Measurements from ENCODE around the gene EVI5L. TPM values are rescaled to one million over a fixed set of nuclear protein-coding genes. Genes with fewer than 3 reads are reported as not detected.
"Not testable (repeated sequence)": the region's sequence is repeated elsewhere in the genome, so short reads cannot be mapped to it uniquely, and the experiment has no call there.

EVI5L gene
- total RNA-seq, 1 donor = 17.2 TPM

DNA sequence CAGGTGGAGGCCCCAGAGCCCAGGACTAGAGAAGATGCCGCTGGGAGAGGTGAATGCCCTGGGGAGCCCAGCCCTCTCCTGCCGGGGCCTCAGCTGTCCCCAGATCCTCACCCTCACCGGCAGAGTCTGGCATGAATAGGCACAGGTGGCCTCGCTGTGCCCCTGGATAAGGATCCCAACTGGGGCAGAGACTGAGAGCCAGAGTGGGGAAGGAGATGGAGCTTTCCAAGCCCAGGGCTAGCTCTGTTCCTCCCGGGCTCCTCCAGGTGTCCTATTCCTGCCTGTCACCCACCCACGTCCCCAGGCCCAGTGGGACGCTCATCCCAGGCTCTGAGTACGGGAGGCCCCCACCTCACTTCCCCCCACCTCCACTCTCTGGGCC, 27.7 kb downstream of the EVI5L start:
- H3K4me3 ChIP-seq (ENCODE audit: low read length) = no peak overlapping the region
- peaks cover 11% of the 10 kb centered on the region for H3K27me3 ChIP-seq (ENCODE audit: insufficient read depth, low read length)
- H3K4me1 ChIP-seq (ENCODE audit: insufficient read depth, low read length) = peaks cover 17% of the 10 kb centered on the region
- no peaks in the 10 kb centered on the region for H3K9me3 ChIP-seq (ENCODE audit: low read depth, low read length)

DNA sequence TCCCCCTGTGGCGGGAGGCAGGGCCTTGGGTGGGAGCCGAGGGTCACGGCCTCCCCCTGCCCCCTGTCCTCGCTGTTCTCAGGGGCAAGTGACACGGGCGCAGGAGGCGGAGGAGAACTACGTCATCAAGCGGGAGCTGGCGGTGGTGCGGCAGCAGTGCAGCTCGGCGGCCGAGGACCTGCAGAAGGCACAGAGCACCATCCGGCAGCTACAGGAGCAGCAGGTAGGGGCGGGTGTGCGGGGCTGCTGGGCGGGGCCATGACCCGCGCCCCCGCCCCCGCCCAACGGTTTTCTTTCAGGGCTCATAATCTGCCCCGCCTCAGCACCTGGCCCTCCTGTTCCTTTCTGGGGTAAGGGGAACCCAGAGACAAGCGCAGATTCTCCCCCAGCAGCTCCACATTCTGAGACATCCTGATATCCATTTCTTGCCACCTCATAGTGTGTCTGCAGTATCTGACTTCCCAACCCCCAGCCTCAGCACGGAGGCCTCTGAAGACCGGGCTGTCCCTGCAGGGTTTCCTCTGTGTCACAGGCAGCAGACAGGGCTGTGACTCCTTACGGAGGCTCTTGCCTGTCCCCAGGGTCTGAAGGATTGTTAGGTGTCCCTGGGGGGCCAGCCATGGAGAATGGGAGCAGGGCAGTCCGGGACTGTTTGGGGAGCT, 28.2 kb downstream of the EVI5L start:
- Histone ChIP-seq H3K27me3 (ENCODE audit: insufficient read depth, low read length) (peaks cover 13% of the 10 kb centered on the region), H3K4me3 (ENCODE audit: low read length) (no peak overlapping the region), H3K4me1 (ENCODE audit: insufficient read depth, low read length) (peaks cover 14% of the 10 kb centered on the region), H3K9me3 (ENCODE audit: low read depth, low read length) (no peaks in the 10 kb centered on the region)

DNA sequence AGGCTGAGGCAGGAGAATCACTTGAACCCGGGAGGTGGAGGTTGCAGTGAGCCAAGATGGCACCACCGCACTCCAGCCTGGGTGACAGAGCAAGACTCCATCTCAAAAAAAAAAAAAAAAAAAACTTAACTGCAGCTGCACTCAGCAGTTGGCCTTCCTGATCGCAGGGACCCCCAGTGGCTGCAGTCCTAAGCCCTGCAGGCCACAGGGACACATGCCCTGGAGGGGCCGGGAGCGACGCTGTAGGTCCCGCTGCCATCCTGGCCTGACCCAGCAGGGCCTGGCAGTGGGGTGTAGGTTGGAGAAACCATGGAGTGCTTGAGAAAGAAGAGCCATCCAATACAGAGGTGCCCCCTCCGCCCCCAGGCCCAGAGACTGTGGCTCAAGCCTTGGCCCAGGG, 29.1 kb downstream of the EVI5L start:
- peaks cover 12% of the 10 kb centered on the region for H3K4me1 ChIP-seq (ENCODE audit: insufficient read depth, low read length)
- H3K9me3 ChIP-seq (ENCODE audit: low read depth, low read length); H3K4me3 ChIP-seq (ENCODE audit: low read length): not testable (repeated sequence)
- peaks cover 20% of the 10 kb centered on the region for H3K27me3 ChIP-seq (ENCODE audit: insufficient read depth, low read length)

DNA sequence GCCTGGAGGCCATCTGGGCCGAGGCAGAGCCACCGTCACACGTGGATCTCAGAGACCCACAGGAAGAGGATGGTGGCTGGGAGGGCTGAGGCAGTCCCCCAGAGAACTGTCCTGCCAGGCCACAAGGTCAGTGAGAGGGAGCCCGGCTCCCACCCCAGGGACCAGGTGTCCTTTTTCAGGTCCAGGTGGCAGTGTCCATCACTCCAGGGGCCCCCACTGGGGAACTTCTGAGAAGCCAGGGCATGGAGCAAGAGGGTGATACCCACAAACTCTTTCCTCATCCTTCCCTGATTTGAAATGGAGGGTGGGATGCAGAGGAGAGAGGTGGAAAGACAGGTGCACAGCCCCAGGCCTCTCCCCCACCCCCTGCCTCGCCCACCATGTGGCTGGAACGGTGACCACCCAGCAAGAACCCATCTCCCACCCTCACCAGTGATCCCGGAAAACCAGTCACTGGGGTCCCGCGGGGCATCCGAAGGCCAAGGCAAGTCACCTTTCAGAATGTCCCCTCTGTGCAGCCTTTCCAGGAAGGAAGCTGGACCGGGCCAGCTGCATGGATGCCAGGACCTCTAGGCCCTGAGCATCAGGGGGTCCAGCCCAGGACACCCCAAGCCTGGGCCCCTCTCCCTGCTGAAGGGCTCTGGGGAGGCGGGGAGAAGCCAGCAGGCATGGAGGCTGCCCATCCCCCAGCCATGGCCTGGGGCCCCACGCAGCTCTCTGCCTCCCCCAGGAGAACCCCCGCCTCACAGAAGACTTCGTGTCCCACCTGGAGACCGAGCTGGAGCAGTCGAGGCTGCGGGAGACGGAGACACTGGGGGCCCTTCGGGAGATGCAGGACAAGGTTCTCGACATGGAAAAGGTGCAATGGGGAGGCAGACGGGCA, 30.1 kb downstream of the EVI5L start:
- H3K4me3 ChIP-seq (ENCODE audit: low read length) = no peak overlapping the region
- H3K27me3 ChIP-seq (ENCODE audit: insufficient read depth, low read length) = peaks cover 20% of the 10 kb centered on the region
- no peaks in the 10 kb centered on the region for H3K9me3 ChIP-seq (ENCODE audit: low read depth, low read length)
- peaks cover 12% of the 10 kb centered on the region for H3K4me1 ChIP-seq (ENCODE audit: insufficient read depth, low read length)

DNA sequence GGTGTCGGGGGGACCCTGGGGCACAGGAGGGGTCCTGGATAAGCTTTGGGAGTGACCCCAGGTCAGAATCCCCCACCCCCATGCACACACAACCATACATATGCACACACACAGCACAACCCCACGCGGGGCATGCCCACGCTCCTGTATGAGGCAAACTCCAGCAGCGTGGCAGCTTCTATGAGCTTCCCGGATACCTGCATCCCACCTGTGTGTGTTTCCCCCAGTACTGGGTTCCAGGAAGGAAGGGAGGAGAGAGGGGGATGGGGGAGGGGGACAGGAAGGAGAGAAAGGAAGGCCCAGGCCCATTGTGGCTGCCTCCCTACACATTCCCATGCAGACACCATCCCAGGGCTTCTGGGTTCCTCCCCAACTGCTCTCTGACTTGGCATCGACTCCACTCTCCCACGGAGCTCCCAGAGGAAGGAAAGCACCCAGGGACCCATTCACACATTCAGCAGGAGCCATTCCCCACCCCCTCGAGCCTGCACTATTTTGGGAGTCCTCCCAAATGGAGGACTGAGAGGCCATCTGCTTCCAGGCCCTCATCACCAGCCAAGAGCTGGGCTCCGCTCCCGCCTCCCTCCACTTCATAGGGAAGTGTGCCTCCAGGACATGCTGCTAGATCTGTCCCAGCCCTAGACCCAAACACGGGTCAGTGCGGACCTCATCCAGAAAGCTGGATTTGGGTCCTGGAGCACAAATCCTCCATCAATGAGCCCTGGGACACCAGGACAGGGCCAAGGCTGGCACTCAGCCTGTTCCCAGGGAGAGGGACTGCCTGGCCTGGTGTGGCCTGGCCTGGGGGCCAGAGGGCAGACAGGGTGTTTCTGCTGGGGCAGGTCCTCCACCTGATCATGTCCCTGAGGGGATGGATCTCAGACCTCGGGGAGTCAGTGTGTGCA, 30.9 kb downstream of the EVI5L start:
- Histone ChIP-seq H3K4me1 (ENCODE audit: insufficient read depth, low read length) (peaks cover 12% of the 10 kb centered on the region), H3K27me3 (ENCODE audit: insufficient read depth, low read length) (peaks cover 25% of the 10 kb centered on the region), H3K9me3 (ENCODE audit: low read depth, low read length) (no peaks in the 10 kb centered on the region), H3K4me3 (ENCODE audit: low read length) (no peak overlapping the region)

DNA sequence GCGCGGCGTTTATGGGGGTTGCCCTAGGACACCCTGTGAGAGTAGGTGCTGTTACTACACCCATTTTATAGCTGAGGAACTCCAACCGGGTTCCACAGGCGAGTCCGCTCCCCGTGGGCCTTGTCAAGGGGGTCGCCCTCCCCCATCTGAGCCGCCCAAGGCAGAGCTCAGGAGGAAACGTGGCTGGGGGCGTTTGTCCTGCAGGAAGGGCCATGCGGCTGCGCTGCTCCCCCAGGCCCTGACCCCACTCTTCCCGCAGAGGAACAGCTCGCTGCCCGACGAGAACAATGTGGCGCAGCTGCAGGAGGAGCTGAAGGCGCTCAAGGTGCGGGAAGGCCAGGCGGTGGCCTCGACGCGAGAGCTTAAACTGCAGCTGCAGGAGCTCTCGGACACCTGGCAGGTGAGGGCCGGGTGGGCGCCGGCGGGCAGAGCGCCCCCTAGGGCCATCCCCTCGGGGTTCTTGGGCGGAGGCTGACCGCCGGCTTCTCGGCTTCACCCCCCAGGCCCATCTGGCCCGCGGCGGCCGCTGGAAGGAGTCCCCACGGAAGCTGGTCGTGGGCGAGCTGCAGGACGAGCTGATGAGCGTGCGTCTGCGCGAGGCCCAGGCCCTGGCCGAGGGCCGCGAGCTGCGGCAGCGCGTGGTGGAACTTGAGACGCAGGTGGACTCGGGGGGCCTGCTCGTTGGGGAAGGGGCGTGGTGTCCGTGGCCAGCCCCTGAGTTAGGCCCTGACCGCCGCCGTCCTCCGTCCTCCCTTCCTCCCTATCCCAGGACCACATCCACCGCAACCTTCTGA, 31.8 kb downstream of the EVI5L start:
- Histone ChIP-seq H3K9me3 (ENCODE audit: low read depth, low read length) (no peaks in the 10 kb centered on the region), H3K27me3 (ENCODE audit: insufficient read depth, low read length) (peaks cover 25% of the 10 kb centered on the region), H3K4me1 (ENCODE audit: insufficient read depth, low read length) (peaks cover 12% of the 10 kb centered on the region), H3K4me3 (ENCODE audit: low read length) (no peak overlapping the region)

DNA sequence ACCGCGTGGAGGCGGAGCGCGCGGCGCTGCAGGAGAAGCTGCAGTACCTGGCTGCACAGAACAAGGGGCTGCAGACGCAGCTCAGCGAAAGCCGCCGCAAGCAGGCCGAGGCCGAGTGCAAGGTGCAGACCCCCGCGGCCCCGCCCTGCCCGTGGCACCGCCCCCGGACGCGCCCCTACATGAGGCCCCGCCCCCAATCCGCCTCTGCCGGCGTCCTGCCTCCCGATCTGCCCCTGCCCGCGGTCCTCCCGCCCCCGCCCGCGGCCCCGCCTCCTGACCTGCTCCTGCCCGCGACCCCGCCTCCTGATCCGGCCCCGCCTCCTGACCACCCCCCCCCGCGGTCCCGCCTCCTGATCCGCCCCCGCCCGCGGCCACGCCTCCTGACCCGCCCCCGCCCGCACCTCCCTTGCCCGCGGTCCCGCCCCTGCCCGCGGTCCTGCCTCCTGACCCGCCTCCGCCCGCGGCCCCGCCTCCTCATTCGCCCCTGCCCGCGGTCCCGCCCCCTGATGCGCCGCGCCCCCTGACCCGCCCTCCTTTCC, 32.5 kb downstream of the EVI5L start:
- no peak overlapping the region for H3K4me3 ChIP-seq (ENCODE audit: low read length)
- H3K4me1 ChIP-seq (ENCODE audit: insufficient read depth, low read length) = peaks cover 12% of the 10 kb centered on the region
- H3K27me3 ChIP-seq (ENCODE audit: insufficient read depth, low read length) = peaks cover 29% of the 10 kb centered on the region
- no peaks in the 10 kb centered on the region for H3K9me3 ChIP-seq (ENCODE audit: low read depth, low read length)

DNA sequence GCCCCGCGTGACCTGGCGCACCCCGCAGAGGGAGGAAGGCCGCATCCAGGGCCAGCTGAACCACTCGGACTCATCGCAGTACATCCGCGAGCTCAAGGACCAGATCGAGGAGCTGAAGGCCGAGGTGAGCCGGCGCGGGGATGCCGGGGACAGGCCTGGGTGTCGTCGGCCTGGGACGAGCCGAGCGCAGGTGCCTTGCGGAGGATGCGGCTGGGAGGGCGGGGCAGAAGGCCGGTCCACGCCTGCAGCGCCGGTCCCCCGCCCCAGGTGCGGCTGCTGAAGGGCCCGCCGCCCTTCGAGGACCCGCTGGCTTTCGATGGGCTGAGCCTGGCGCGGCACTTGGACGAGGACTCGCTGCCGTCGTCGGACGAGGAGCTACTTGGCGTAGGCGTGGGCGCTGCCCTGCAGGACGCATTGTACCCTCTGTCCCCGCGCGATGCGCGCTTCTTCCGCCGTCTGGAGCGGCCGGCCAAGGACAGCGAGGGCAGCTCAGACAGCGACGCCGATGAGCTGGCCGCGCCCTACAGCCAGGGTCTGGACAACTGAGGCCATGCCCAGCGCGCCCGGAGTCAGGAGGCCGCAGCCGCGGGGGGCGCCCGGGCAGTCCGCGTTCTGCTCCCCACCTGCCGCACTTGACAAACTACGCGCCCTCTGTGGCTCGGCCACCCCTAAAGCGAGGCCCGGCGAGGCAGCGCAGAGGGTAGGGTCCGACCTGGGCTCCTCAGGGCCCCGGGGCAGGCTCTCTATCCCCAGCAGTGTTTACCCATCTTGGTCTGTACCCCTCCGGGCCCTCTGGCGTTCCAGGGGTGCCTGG, 33.3 kb downstream of the EVI5L start:
- Histone ChIP-seq H3K4me1 (ENCODE audit: insufficient read depth, low read length) (peaks cover 15% of the 10 kb centered on the region), H3K9me3 (ENCODE audit: low read depth, low read length) (no peaks in the 10 kb centered on the region), H3K27me3 (ENCODE audit: insufficient read depth, low read length) (peaks cover 32% of the 10 kb centered on the region), H3K4me3 (ENCODE audit: low read length) (no peak overlapping the region)

DNA sequence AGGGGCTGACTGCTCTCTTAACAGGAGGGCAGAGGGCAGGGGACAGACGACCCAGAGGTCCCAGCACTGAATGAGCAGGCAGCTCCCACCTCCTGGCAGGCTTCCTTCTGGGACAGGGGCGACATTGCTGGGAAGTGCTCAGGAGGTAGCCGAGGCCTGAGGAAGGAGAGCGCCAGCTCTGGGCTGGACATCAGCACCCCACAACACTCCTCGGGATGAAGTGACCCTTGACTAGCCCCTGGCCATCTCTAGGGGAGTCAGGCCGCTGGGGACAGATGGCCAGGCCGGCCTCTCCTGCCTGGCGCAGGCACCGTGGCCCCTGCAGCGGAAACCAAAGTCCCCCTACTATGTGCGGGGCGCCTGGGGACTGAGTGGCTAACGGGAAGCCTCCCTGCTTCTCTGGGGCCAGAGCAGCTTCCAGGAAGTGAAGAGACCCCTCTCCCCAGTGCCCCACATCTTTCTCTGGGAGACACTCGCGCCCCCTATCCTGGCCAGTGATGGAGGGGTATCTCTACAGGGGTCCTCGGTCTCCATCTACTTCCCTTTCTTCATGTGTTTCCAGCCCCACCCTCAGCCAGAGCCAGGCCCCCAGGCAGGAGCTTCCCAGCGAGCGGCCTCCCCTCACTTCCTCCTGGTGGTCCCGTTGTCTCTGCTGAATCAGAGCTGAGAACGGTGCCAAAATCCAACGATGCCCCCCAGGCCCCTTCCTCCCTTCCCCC, 34.1 kb downstream of the EVI5L start:
- Histone ChIP-seq H3K9me3 (ENCODE audit: low read depth, low read length) (no peaks in the 10 kb centered on the region), H3K27me3 (ENCODE audit: insufficient read depth, low read length) (peaks cover 37% of the 10 kb centered on the region), H3K4me1 (ENCODE audit: insufficient read depth, low read length) (peaks cover 22% of the 10 kb centered on the region), H3K4me3 (ENCODE audit: low read length) (no peak overlapping the region)

DNA sequence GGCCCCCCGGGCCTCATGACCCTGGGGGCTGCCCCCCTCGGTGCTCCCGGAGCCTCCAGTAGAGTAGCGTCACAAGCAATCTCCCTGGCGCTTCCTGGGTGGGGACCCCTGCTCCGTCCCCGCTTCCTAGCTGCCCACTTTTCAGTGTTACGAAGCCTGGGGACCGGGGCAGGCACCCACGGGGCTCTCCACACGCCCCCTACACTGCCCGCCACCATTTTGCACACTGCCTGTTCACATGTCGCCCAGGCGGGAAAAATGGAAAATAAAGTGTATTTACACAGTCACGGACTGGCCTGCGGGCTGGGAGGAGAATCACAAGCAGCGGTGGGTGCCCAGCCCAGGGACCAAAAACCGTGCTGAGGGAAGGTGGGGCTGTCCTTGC, 34.7 kb downstream of the EVI5L start:
- Histone ChIP-seq H3K27me3 (ENCODE audit: insufficient read depth, low read length) (peaks cover 37% of the 10 kb centered on the region), H3K9me3 (ENCODE audit: low read depth, low read length) (no peaks in the 10 kb centered on the region), H3K4me1 (ENCODE audit: insufficient read depth, low read length) (peaks cover 27% of the 10 kb centered on the region)

DNA sequence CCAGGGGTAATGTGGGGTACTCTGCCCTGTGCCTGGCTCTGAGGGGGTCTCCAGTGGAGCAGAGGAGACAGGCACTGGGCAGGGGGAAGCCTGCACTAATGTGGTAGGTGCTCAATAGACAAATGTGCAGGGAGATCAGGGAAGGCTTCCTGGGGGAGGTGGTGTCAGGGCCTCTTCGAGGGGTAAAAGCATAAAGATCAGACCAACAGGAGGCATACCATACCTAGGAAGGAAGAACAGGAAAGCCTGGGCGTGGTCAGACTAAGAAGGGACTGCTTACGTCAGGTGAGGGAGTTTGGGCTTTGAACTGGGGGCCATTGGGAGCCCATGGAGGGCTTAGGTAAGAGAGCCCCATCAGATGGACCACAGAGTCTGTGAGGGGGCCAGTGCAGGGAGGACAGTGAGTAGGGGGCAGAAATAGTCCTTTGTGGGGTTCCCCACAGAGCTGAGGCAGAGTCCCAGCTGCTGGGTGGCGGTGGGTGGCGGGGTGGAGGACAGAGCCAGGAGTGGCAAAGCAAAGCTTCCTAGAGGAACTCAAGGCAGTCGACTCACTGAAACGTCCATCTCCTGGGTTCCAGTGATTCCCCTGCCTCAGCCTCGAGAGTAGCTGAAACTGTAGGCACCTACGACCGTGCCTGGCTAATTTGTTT, 35.4 kb downstream of the EVI5L start:
- H3K4me1 ChIP-seq (ENCODE audit: insufficient read depth, low read length) = peaks cover 31% of the 10 kb centered on the region

More for the DNA sequence above, 34.7 kb downstream of the EVI5L start:
- no peak overlapping the region for H3K4me3 ChIP-seq (ENCODE audit: low read length)

DNA sequence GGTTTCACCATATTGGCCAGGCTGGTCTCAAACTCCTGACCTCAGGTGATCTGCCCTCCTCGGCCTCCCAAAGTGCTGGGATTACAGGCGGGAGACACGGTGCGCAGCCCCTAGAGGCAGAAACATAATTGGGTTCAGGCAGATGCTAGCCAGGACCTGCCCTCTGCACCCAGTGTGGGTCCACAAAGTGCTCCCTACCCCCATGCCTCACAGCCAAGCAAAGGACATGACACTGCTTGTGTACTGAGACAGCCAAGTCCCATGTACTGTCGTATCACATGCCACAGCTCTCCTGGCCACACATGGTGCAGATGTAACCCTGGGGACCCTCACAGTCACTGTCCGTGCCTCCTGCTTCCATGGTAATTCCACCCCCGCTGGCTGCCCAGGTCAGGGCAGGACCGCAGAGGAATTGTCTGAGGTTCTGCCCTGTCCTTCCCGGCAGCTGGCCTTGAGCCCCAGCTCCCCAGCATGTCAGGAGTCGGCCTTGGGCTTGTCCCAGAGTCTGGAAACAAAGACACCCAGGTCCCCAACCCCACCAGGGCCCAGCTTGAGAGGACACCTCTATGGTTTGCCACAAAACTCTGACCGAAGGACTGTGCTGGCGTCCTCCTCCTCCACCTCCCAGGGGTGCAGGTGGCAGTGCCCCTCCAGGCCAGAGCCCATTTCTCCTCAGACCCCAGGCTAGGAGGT, 36.5 kb downstream of the EVI5L start:
- Histone ChIP-seq H3K4me3 (ENCODE audit: low read length) (no peak overlapping the region), H3K4me1 (ENCODE audit: insufficient read depth, low read length) (peaks cover 32% of the 10 kb centered on the region), H3K9me3 (ENCODE audit: low read depth, low read length) (no peaks in the 10 kb centered on the region), H3K27me3 (ENCODE audit: insufficient read depth, low read length) (peaks cover 30% of the 10 kb centered on the region)

More for the DNA sequence above, 35.4 kb downstream of the EVI5L start:
- H3K27me3 ChIP-seq (ENCODE audit: insufficient read depth, low read length) = peaks cover 37% of the 10 kb centered on the region
- H3K9me3 ChIP-seq (ENCODE audit: low read depth, low read length) = no peaks in the 10 kb centered on the region
- no peak overlapping the region for H3K4me3 ChIP-seq (ENCODE audit: low read length)

Measured in mononuclear cell (primary cell).